Measurements from ENCODE around the gene FLNB.

Gene FLNB

GRCh38 chr3:58066842-58067241 is 58.6 kb downstream of the FLNB start:
- H3K4me3 ChIP-seq (ENCODE audit: low read length), result no peak overlapping the region
- H4K20me1 ChIP-seq (ENCODE audit: insufficient read depth, low read length), result no peaks in the 10 kb centered on the region
- H3K36me3 ChIP-seq (replicated peaks; ENCODE audit: insufficient read depth, low read length), result no peaks in the 10 kb centered on the region
- H3K4me2 ChIP-seq (ENCODE audit: low read depth, low read length), result no peak overlapping the region
- no peaks in the 10 kb centered on the region for H3K9me3 ChIP-seq (replicated peaks; ENCODE audit: insufficient read depth, low read length)
- TF ChIP-seq EZH2phosphoT487 (IDR thresholded peaks at IDR 0.05; ENCODE audit: low read length), result no peak
- TF ChIP-seq CTCF (IDR thresholded peaks at IDR 0.05; ENCODE audit: low read length), result no peak
- TF ChIP-seq EZH2 (optimal IDR thresholded peaks at IDR 0.05; ENCODE audit: low read depth, low read length), result no peak
- no peak for DNase-seq
- no peak overlapping the region for H3K27ac ChIP-seq (ENCODE audit: low read length)
- H3K9me2 ChIP-seq (replicated peaks; ENCODE audit: insufficient read depth, low read length), result no peaks in the 10 kb centered on the region
- H3K27me3 ChIP-seq (replicated peaks; ENCODE audit: insufficient read depth, low read length), result no peaks in the 10 kb centered on the region
- no peaks in the 10 kb centered on the region for H3K79me2 ChIP-seq (ENCODE audit: low read length)
- H3K4me1 ChIP-seq (ENCODE audit: low read length), result no peaks in the 10 kb centered on the region
- no peaks in the 10 kb centered on the region for H3F3A ChIP-seq (ENCODE audit: insufficient read depth, low read length)
- no peak overlapping the region for H3K9ac ChIP-seq (ENCODE audit: low read length)
- H2AFZ ChIP-seq (ENCODE audit: low read length), result no peak overlapping the region

- Histone ChIP-seq H3F3A (ENCODE audit: insufficient read depth, low read length) (no peaks in the 10 kb centered on the region), H3K9ac (ENCODE audit: low read length) (no peak overlapping the region), H3K4me2 (ENCODE audit: low read depth, low read length) (no peak overlapping the region), H3K27ac (ENCODE audit: low read length) (no peak overlapping the region), H3K4me3 (ENCODE audit: low read length) (no peak overlapping the region), H2AFZ (ENCODE audit: low read length) (no peak overlapping the region), H3K79me2 (ENCODE audit: low read length) (no peaks in the 10 kb centered on the region), H3K27me3 (replicated peaks; ENCODE audit: insufficient read depth, low read length) (no peaks in the 10 kb centered on the region), H4K20me1 (ENCODE audit: insufficient read depth, low read length) (no peaks in the 10 kb centered on the region), H3K4me1 (ENCODE audit: low read length) (no peaks in the 10 kb centered on the region), H3K9me3 (replicated peaks; ENCODE audit: insufficient read depth, low read length) (no peaks in the 10 kb centered on the region), H3K9me2 (replicated peaks; ENCODE audit: insufficient read depth, low read length) (no peaks in the 10 kb centered on the region), H3K36me3 (replicated peaks; ENCODE audit: insufficient read depth, low read length) (no peaks in the 10 kb centered on the region)
- TF ChIP-seq EZH2phosphoT487 (IDR thresholded peaks at IDR 0.05; ENCODE audit: low read length), result no peak
- TF ChIP-seq EZH2 (optimal IDR thresholded peaks at IDR 0.05; ENCODE audit: low read depth, low read length), result no peak
- TF ChIP-seq CTCF (IDR thresholded peaks at IDR 0.05; ENCODE audit: low read length), result no peak
- DNase-seq, result no peak
These were observed 60.0 kb downstream of the FLNB start for GRCh38 chr3:58068122-58068809.

GRCh38 chr3:58071480-58071971 is 63.3 kb downstream of the FLNB start:
- Histone ChIP-seq H3K27ac (ENCODE audit: low read length) (no peak overlapping the region), H3K27me3 (replicated peaks; ENCODE audit: insufficient read depth, low read length) (no peaks in the 10 kb centered on the region), H3K36me3 (replicated peaks; ENCODE audit: insufficient read depth, low read length) (no peaks in the 10 kb centered on the region), H3K9me3 (replicated peaks; ENCODE audit: insufficient read depth, low read length) (no peaks in the 10 kb centered on the region), H3K4me1 (ENCODE audit: low read length) (peaks cover 11% of the 10 kb centered on the region), H3K9ac (ENCODE audit: low read length) (no peak overlapping the region), H4K20me1 (ENCODE audit: insufficient read depth, low read length) (0 out of 2 replicates have a peak, but pooled peaks cover 3% of the 10 kb centered on the region), H3F3A (ENCODE audit: insufficient read depth, low read length) (no peaks in the 10 kb centered on the region), H2AFZ (ENCODE audit: low read length) (no peak overlapping the region), H3K9me2 (replicated peaks; ENCODE audit: insufficient read depth, low read length) (no peaks in the 10 kb centered on the region), H3K79me2 (ENCODE audit: low read length) (no peaks in the 10 kb centered on the region), H3K4me3 (ENCODE audit: low read length) (no peak overlapping the region), H3K4me2 (ENCODE audit: low read depth, low read length) (no peak overlapping the region)
- TF ChIP-seq EZH2 (optimal IDR thresholded peaks at IDR 0.05; ENCODE audit: low read depth, low read length) (no peak), EZH2phosphoT487 (IDR thresholded peaks at IDR 0.05; ENCODE audit: low read length) (no peak), CTCF (IDR thresholded peaks at IDR 0.05; ENCODE audit: low read length) (no peak)
- no peak for DNase-seq
